Left colon (tissue), 2 donors: ENCODE measurements around the gene SBK2. TPM values are rescaled to one million over a fixed set of nuclear protein-coding genes. Genes with fewer than 3 reads are reported as not detected.

ENCODE experiments used
- ATAC-seq: fragments of 200-7000 bp; cut with Tn5 transposase; one replicate; pipeline ENCODE4 v1.9.1; 2020; ENCODE audit warnings: mild to moderate bottlenecking, moderate library complexity
- DNase-seq, 2 donors: peaks; one replicate each; pipeline ENCODE4 v3.0.0-alpha.2; 2020
- intact Hi-C, 2 donors: fragments of 100-400 bp; cut with DNase I in 1 of 2; cut with micrococcal nuclease in 1 of 2; formaldehyde crosslinking; loops; one replicate each; pipeline versions ENCODE4 v1.11.2 to v1.14.0; 2022; cut with DNase I, micrococcal nuclease
- total RNA-seq, 2 donors: library from RNA; stranded (reverse); fragmentation: NEBNext Ultra II Directional; extraction: Animal tissue kit (Norgen Biotek cat#: 25700); gene quantifications; one replicate each; pipeline ENCODE4 v1.2.1, GENCODE V29; 2021
- donor health status: DM: no; HTN: no; CAD: no.
- donor health status: DM: yes; HTN: yes; CAD: no.

Gene SBK2
- total RNA-seq, 2 donors from 2014 or later, result not detected

- DNase-seq (peak in 1 of 2 donors; percentile 21), ATAC-seq (no peak)
- intact Hi-C loops, result no loop called here
Measured at GRCh38 chr19:55482156-55482961, 54.6 kb downstream of the SBK2 start.

GRCh38 chr19:55481794-55482155 is 55.2 kb downstream of the SBK2 start:
- intact Hi-C loops, result no loop called here
- no peak for DNase-seq

GRCh38 chr19:55481148-55481793 is 55.7 kb downstream of the SBK2 start:
- intact Hi-C loops, result no loop called here
- DNase-seq (peak in 1 of 2 donors; percentile 26), ATAC-seq (no peak)

More at GRCh38 chr19:55481794-55482155, 55.2 kb downstream of the SBK2 start:
- ATAC-seq, result no peak

GRCh38 chr19:55479451-55480230 is 57.3 kb downstream of the SBK2 start:
- DNase-seq, result no peak
- no peak for ATAC-seq
- intact Hi-C loops, result no loop called here

GRCh38 chr19:55479045-55479444 is 57.9 kb downstream of the SBK2 start:
- ATAC-seq (no peak), DNase-seq (no peak)
- intact Hi-C loops, result no loop called here

Other genes starting within 250 kb of the SBK2 start
- 10 to 100 TPM; 50.2 to 54.6 TPM for gene TMEM150B, start 211.8 kb downstream of the SBK2 start, total RNA-seq
- 10 to 100 TPM; 19.0 to 20.7 TPM for gene KMT5C, start 197.3 kb downstream of the SBK2 start, total RNA-seq
- gene COX6B2, start 182.4 kb downstream of the SBK2 start, total RNA-seq, result 10 to 100 TPM; 23.0 to 27.6 TPM
- not detected for gene GARIN5B, start 173.9 kb downstream of the SBK2 start, total RNA-seq
- under 1 TPM; 0.31 to 0.46 TPM for gene IL11, start 166.7 kb downstream of the SBK2 start, total RNA-seq
- gene TMEM190, start 160.3 kb downstream of the SBK2 start, total RNA-seq, result not detected
- gene TMEM238, start 152.8 kb downstream of the SBK2 start, total RNA-seq, result 10 to 100 TPM; 83.4 to 89.4 TPM
- gene RPL28, start 151.2 kb downstream of the SBK2 start, total RNA-seq, result 1,000 to 10,000 TPM; 1,151 to 1,179 TPM
- 10 to 100 TPM; 20.9 to 33.7 TPM for gene UBE2S, start 129.3 kb downstream of the SBK2 start, total RNA-seq
- not detected for gene SHISA7, start 93.8 kb downstream of the SBK2 start, total RNA-seq
- 100 to 1,000 TPM in 1 of 2 donors, 10 to 100 TPM in 1; 63.5 to 115 TPM for gene ISOC2, start 75.5 kb downstream of the SBK2 start, total RNA-seq
- not detected for gene C19orf85, start 72.4 kb downstream of the SBK2 start, total RNA-seq
- gene ZNF628, start 60.5 kb downstream of the SBK2 start, total RNA-seq, result 10 to 100 TPM in 1 of 2 donors, 1 to 10 TPM in 1; 8.0 to 10.3 TPM
- 1 to 10 TPM; 4.0 to 4.8 TPM for gene NAT14, start 51.9 kb downstream of the SBK2 start, total RNA-seq
- 1 to 10 TPM; 2.6 to 5.8 TPM for gene SSC5D, start 48.7 kb downstream of the SBK2 start, total RNA-seq
- not detected for gene SBK3, start 8.4 kb upstream of the SBK2 start, total RNA-seq
- gene ZNF579, start 43.7 kb upstream of the SBK2 start, total RNA-seq, result 1 to 10 TPM; 5.3 to 7.3 TPM
- 10 to 100 TPM; 14.7 to 15.5 TPM for gene FIZ1, start 62.4 kb upstream of the SBK2 start, total RNA-seq
- gene ZNF524, start 63.2 kb upstream of the SBK2 start, total RNA-seq, result 10 to 100 TPM; 26.6 to 36.4 TPM
- 10 to 100 TPM; 13.0 to 13.6 TPM for gene ZNF865, start 68.5 kb upstream of the SBK2 start, total RNA-seq
- gene ZNF784, start 87.4 kb upstream of the SBK2 start, total RNA-seq, result 10 to 100 TPM in 1 of 2 donors, 1 to 10 TPM in 1; 8.6 to 11.6 TPM
- gene ZNF580, start 103.9 kb upstream of the SBK2 start, total RNA-seq, result 10 to 100 TPM; 22.5 to 23.3 TPM
- gene ZNF581, start 106.5 kb upstream of the SBK2 start, total RNA-seq, result 10 to 100 TPM; 15.2 to 18.7 TPM
- gene CCDC106, start 111.1 kb upstream of the SBK2 start, total RNA-seq, result 1 to 10 TPM; 6.2 to 6.7 TPM
- gene U2AF2, start 117.9 kb upstream of the SBK2 start, total RNA-seq, result 100 to 1,000 TPM; 142 to 167 TPM
- 100 to 1,000 TPM; 235 to 239 TPM for gene EPN1, start 138.1 kb upstream of the SBK2 start, total RNA-seq
- not detected for gene NLRP9, start 201.3 kb upstream of the SBK2 start, total RNA-seq
- not detected for gene RFPL4A, start 222.0 kb upstream of the SBK2 start, total RNA-seq
- not detected for gene RFPL4AL1, start 232.0 kb upstream of the SBK2 start, total RNA-seq